Stomach (tissue), 4 donors: ENCODE data around the gene BCOR.

Experiments
- CTCF ChIP-seq, 7 experiments: fragments of 450-650 bp in 4 of 7; fragments of 200-600 bp in 3 of 7; sonication (generic) in 3 of 7; IDR thresholded peaks; one replicate each; pipeline ENCODE4 v1.5.1; 2016 to 2019; ENCODE audit warnings: antibody characterized with exemption in 7 of 7, control low read depth in 2 of 7, mild to moderate bottlenecking in 1 of 7
- EP300 ChIP-seq: sonication (generic); formaldehyde crosslinking; IDR thresholded peaks from one replicate; pipeline ENCODE4 v1.6.1; 2017; ENCODE audit warnings: antibody characterized with exemption
- POLR2A ChIP-seq, 4 donors: fragments of 450-650 bp; IDR thresholded peaks; one replicate each; pipeline ENCODE4 v1.6.1; 2016; ENCODE audit warnings: antibody characterized with exemption in 4 of 4, control low read depth in 2 of 4, mild to moderate bottlenecking in 1 of 4, moderate library complexity in 1 of 4
- POLR2AphosphoS5 ChIP-seq, 3 donors: sonication (generic); formaldehyde crosslinking; IDR thresholded peaks; one replicate each; pipeline ENCODE4 v1.6.1; 2016; ENCODE audit warnings: antibody characterized with exemption in 3 of 3

- no peak for TF ChIP-seq CTCF (IDR thresholded peaks at IDR 0.05)
- no peak for TF ChIP-seq POLR2AphosphoS5 (IDR thresholded peaks at IDR 0.05)
- no peak for TF ChIP-seq EP300
- no peak for TF ChIP-seq POLR2A (IDR thresholded peaks at IDR 0.05)
Observed at GRCh38 chrX:40116925-40117324, 19.2 kb upstream of the BCOR start.
